PC-3 (cell line): ENCODE results near the gene BSG.

ENCODE experiments used
- EZH2 ChIP-seq: fragments of 300-600 bp; sonication (generic); IDR thresholded peaks from one replicate; pipeline ENCODE4 v1.6.1; 2017; ENCODE audit warnings: antibody characterized with exemption, mild to moderate bottlenecking, low read length; ENCODE audit not compliant: unreplicated experiment
- EZH2phosphoT487 ChIP-seq: fragments of 300-600 bp; sonication (generic); IDR thresholded peaks from 2 replicates; pipeline ENCODE4 v1.6.1; 2018; ENCODE audit warnings: mild to moderate bottlenecking, antibody characterized with exemption, low read length, borderline replicate concordance
- TF ChIP-seq, protein P1 (sequence below): fragments of 300-600 bp; sonication (generic); conservative IDR thresholded peaks from 2 replicates; pipeline ENCODE4 v1.5.1; 2017; ENCODE audit warnings: antibody characterized with exemption, low read depth, mild to moderate bottlenecking, low read length

DNA sequence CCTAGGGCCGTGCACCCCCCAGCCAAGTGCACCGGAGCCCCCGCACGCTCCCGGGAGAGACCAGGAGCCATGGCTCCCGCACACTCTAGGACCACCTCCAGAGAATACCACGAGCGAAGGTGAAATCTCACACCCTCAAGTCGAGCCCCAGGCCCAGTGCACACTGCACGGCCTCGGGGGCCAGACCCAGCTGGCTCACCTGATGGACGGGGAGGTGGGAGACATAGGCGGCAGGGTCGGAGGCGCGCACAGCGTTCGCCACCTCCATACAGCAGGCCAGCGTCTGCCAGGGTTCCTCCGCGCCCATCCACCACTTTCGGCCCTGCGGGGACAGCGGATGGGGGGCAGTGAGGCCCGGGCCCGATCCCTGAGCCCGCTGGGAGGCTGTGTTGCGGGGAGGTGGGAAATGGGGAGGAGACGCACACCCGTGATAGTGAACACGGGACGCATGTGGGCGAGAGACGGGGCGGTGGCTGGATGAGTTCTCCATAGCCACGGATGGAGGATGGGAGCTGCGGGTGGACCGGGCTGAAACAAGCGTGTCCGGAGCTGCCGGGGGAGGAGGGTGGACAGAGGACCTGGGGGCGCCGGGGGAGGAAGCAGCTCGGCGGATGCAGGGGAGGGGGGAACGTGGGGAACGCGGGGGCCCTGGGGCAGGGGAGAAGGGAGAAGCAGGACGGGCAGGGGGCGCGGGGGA lies 47.9 kb downstream of the BSG start:
- TF ChIP-seq, protein P1, sequence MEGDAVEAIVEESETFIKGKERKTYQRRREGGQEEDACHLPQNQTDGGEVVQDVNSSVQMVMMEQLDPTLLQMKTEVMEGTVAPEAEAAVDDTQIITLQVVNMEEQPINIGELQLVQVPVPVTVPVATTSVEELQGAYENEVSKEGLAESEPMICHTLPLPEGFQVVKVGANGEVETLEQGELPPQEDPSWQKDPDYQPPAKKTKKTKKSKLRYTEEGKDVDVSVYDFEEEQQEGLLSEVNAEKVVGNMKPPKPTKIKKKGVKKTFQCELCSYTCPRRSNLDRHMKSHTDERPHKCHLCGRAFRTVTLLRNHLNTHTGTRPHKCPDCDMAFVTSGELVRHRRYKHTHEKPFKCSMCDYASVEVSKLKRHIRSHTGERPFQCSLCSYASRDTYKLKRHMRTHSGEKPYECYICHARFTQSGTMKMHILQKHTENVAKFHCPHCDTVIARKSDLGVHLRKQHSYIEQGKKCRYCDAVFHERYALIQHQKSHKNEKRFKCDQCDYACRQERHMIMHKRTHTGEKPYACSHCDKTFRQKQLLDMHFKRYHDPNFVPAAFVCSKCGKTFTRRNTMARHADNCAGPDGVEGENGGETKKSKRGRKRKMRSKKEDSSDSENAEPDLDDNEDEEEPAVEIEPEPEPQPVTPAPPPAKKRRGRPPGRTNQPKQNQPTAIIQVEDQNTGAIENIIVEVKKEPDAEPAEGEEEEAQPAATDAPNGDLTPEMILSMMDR = no peak
- no peak for TF ChIP-seq EZH2phosphoT487
- no peak for TF ChIP-seq EZH2
